ENCODE measurements around the gene SMS. TPM values are rescaled to one million over a fixed set of nuclear protein-coding genes. Genes with fewer than 3 reads are reported as not detected.

SMS gene
- total and polyA plus RNA-seq, 10 of the 15 experiments (the other 5 are each of a cell fraction or from before 2014, with no cell fraction given): 55.8 to 156 (median 114) TPM

- TF ChIP-seq BCLAF1 (IDR thresholded peaks at IDR 0.05): no peak
- no peak for TF ChIP-seq POLR2AphosphoS2 (IDR thresholded peaks at IDR 0.05; ENCODE audit: low read depth, low read length)
- TF ChIP-seq POLR2AphosphoS5 (IDR thresholded peaks at IDR 0.05; ENCODE audit: low read length): no peak
- TF ChIP-seq MAX (IDR thresholded peaks at IDR 0.05; ENCODE audit: low read depth, low read length): no peak
- no peak for TF ChIP-seq E4F1 (IDR thresholded peaks at IDR 0.05; ENCODE audit: borderline replicate concordance, partially characterized antibody)
- no peak for TF ChIP-seq KLF5 (IDR thresholded peaks at IDR 0.05; ENCODE audit: partially characterized antibody)
These were observed 8.5 kb downstream of the SMS start (continued) for GRCh38 chrX:21948897-21949578.
